Measurements from ENCODE around the gene BTNL3. TPM values are rescaled to one million over a fixed set of nuclear protein-coding genes. Genes with fewer than 3 reads are reported as not detected.
"Not testable (repeated sequence)": the region's sequence is repeated elsewhere in the genome, so short reads cannot be mapped to it uniquely, and the experiment has no call there.

The BTNL3 gene, protein sequence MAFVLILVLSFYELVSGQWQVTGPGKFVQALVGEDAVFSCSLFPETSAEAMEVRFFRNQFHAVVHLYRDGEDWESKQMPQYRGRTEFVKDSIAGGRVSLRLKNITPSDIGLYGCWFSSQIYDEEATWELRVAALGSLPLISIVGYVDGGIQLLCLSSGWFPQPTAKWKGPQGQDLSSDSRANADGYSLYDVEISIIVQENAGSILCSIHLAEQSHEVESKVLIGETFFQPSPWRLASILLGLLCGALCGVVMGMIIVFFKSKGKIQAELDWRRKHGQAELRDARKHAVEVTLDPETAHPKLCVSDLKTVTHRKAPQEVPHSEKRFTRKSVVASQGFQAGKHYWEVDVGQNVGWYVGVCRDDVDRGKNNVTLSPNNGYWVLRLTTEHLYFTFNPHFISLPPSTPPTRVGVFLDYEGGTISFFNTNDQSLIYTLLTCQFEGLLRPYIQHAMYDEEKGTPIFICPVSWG
- not detected for polyA plus RNA-seq (2013, experiment 1 of 2; ENCODE audit: insufficient read length)
- not detected for polyA plus RNA-seq (2013, experiment 2 of 2; ENCODE audit: insufficient read length)

DNA sequence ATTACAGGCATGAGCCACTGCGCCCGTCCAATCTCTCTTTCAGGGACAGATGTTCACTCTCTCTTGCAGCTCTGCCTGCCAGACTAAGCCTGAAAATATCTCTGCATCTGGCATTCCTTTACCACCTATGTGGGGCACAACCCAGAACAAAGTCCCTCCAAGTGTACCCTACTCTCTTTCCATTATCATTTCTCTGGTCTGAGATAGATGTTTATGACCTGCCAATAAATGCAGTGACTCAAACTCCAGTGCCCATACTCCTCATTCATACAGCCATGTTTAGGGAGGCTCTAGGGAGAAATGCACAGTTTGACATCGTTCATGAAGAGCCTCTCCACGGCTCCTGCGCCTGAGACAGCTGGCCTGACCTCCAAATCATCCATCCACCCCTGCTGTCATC is at the start of gene BTNL3:
BTNL3 (plus strand) TSS at position 255 of the 400 bp plus-strand sequence. CDS start 183 bp downstream, outside the sequence.
- DNase-seq: no peak

- peak; percentile 4 for DNase-seq
Observed at GRCh38 chr5:180950291-180950949, 38.2 kb upstream of the BTNL3 start.

DNA sequence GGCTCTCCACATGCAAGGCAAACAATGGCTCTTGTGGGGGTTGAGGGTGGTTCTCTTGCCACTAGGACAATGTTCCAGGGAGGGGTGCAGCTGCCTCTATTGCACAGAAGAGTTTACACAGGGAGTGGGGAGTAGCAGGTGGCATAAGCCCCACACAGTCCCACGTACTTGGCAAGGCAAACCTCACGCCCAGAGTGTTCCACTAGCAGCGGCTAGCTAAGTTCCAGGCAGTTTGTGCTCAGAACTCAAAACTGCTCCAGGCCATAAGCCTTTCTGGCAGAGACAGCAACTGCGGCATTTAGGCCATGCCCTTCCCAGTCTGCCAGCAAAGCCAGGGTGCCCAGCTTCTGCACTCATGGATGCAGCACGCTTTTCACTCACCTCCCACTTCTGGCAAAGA is 29.0 kb upstream of the BTNL3 start:
- no peak for DNase-seq

DNA sequence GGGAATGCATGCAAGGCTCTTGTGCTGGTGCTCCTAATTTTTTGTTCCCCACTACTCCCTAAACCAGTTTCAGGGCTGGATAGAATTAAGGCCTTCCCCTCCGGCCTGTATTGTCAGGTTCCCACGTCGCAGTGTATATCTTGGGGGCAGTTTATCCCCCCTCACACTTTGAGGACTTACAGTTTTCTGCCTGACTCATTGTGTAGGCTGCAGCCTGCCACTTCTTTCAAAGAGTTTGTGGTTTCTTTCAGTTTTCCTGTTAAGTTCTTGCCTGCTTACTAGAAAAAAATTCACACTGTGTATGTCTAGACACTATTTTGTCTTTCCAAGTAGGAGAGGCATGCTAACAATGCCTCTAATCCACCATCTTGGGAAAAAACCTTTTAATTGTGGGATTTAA is 28.4 kb upstream of the BTNL3 start:
- DNase-seq: peak; percentile 38

DNA sequence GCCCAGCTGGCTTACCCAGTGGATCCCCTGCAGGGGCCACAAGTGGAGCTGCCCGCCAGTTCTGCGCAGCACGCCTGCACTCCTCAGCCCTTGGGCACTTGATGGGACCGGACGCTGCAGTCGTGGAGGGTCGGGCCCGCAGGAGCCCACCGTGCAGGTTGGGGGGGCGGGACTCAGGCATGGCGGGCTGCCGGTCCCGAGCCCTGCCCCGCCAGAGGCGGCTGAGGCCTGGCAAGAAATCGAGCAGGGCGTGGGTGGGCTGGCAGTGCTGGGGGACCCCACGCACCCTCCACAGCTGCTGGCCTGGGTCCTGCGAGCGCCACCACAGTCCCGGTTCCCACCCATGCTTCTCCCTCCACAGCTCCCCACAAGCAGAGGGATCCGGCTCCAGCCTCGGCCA is 19.2 kb upstream of the BTNL3 start:
- DNase-seq: no peak

DNA sequence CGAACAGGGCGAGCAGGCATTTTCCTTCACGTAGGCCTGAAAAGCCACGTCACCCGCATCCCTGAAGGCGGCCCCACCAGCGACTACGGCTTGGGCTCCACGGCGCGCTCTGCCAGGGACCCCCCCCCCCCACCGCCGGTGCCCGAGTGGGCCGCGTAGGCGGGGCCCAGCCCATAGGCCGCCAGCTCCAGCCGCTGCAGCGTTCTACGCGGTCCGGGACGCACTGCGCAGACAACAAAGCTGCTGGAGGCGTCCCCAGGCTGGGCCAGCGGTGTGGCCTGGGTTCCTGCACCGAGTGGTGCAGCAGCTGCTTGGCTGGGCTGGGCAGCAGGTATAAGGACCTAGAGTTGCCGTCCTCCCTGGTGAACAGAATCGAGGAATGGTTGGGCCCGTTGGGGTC is 18.3 kb upstream of the BTNL3 start:
- no peak for DNase-seq

DNA sequence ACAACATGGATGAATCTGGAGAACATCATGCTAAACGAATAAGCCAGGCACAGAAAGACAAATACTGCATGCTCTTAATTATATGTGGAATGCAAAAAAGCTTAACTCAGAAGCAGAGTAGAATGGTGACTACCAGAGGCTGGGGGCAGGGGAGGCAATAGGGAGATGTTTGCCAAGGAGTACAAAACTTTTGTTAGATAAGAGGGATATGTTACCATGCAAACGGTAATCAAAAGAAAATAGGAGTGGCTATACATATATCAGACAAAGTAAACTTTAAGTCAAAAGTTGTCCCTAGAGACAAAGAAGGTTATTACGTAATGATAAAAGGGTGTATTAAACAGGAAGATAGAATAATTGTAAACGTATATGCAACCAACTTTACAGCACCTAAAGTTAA is 17.8 kb upstream of the BTNL3 start:
- no peak for DNase-seq

DNA sequence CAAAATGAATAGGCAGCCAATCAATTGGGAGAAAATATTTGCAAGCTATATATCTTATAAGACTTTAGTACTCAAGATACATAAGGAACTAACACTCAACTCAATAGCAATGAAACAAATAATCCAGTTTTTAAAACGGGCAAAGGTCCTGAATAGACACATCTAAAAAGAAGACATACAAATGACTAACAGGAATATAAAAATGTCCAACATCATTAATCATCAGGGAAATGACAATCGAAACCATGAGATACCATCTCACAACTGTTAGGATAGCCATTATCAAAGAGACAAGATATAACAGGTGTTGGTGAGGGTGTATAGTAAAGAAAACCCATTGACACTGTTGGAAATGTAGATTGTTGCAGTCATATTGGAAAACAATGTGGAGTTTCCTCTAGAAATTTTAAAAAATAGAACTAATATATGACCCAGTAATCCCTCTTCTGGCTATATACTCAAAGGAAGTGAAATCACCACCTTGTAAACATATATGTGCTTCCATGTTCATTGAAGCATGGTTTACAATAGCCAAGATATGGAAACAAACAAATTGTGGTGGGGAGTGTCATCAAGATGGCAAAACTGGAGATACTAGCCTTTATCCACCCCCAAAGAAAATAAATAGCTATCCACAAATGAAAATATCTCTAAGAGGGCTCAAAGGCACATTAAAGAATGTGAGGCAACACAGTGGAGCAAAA is 13.9 kb upstream of the BTNL3 start:
- DNase-seq: no peak

GRCh38 chr5:180975338-180975737 is 13.3 kb upstream of the BTNL3 start:
- no peak for DNase-seq

DNA sequence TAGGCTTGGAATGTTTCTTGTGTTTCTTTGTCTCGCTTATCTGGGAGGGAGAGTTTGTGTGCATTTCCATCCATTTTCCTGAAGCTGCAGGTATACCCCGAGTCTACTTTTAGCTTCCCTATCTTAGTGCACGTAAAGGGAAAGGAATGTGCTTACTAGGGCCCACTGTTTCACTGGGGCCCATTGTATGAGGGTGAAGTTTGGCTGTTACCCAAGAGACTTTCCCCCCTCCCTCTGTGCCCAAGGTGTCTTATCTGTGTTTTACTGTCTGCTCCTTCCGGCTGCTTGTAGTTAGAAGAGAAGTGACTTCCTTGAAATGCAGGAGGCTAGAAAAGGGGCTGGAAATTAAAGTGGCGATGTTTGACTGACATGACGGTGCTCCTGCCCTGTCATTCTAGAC is 12.1 kb upstream of the BTNL3 start:
- DNase-seq: no peak

DNA sequence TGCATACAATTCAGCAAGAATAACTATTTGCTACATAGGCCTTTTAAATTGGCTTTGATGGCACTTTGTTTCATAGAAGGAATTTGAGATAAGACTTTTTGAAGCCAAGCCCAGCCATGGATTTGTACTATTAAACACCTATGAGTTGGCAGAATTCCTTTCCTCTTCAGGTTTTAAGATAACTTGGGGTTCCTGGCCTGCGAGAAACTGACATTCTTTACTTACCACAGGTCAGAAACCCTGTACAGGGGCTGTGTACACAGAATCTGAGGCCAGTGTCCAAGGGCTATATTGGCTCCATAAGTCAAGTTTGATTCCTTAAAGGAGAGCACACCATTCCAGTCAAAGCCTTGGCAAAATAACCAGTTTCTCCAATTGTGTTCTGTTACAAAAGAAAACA is 10.8 kb upstream of the BTNL3 start:
- DNase-seq: no peak

DNA sequence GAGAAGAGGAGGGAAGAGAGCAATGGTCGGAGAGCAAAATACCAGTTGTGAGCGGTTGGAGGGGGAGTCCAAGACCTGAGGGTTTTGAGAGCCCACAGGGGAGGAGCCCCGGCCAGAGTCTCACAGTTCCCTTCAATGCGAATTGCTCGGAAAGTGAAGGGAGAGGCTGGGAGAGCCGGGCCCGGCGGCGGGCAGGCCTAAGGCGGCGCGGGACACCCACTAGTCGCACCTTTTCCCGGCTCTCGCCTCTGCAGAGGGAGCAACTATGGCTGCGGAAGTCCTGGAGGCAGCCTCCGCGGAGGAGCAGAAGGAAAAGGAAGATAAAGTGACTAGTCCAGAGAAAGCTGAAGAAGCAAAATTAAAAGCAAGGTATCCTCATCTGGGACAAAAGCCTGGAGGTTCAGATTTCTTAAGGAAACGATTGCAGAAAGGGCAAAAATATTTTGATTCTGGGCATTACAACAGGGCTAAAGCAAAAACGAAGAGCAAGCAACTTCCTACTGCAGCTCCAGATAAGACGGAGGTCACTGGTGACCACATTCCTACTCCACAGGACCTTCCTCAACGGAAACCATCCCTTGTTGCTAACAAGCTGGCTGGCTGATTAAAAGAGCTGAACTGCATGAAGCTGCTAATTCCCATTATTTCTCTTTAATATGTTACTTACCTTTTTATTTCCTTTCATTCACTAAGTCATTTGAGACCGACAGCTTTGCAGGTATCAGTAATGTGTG is 6.5 kb upstream of the BTNL3 start:
- DNase-seq: no peak

DNA sequence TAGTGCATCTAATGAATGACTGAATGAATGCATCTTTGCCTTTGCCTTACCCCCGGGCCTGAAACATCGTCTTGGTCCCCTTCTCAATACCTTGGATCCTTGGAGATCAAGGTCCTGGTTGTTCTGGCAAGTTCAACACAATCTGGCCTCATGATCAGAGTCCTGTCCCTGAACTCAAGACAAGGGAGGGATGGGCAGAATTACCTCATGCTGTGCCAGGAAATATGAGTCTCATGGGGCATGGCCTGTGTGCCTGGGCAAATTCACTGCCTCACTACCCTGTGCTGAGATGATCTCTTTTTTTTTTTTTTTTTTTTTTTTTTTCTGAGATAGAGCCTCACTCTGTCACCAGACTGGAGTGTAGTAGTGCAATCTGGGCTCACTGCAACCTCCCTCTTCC is 630 bp upstream of the BTNL3 start:
- no peak for DNase-seq

GRCh38 chr5:180990086-180990881 is 1.6 kb downstream of the BTNL3 start:
- peak; percentile 2 for DNase-seq

GRCh38 chr5:180990882-180991242 is 2.2 kb downstream of the BTNL3 start:
- DNase-seq: no peak

GRCh38 chr5:181001947-181002346 is 13.3 kb downstream of the BTNL3 start:
- no peak for DNase-seq

GRCh38 chr5:181005791-181006190 is 17.1 kb downstream of the BTNL3 start:
- no peak for DNase-seq

DNA sequence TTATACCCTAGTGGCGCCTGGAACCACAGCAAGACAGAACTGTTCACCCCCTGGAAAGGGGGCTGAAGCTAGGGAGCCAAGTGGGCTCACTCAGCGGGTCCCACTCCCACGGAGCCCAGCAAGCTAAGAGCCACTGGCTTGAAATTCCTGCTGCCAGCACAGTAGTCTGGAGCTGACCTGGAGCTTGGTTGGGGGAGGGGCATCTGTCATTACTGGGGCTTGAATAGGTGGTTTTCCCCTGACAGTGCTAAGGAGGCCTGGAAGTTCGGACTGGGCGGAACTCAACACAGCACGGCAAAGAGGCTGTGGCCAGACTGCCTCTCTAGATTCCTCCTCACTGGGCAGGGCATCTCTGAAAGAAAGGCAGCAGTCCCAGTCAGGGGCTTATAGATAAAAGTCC is 19.5 kb downstream of the BTNL3 start:
- DNase-seq: no peak

GRCh38 chr5:181010018-181010417 is 21.4 kb downstream of the BTNL3 start:
- DNase-seq: not testable (repeated sequence)

GRCh38 chr5:181014654-181015053 is 26.0 kb downstream of the BTNL3 start:
- not testable (repeated sequence) for DNase-seq

DNA sequence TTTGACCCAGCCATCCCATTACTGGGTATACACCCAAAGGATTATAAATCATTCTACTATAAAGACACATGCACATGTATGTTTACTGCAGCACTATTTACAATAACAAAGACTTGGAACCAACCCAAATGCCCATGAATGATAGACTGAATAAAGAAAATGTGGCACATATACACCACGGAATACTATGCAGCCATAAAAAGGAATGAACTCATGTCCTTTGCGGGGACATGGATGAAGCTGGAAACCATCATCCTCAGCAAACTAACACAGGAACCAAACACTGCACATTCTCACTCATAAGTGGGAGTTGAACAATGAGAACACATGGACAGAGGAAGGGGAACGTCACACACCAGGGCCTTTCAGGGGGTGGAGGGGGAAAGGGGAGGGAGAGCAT is 28.8 kb downstream of the BTNL3 start:
- DNase-seq: not testable (repeated sequence)

- DNase-seq: no peak
Observed at GRCh38 chr5:181020688-181021087, 32.0 kb downstream of the BTNL3 start.

All from fibroblast of skin of back (primary cell).